Measurements from ENCODE around the gene WDCP. TPM values are rescaled to one million over a fixed set of nuclear protein-coding genes. Genes with fewer than 3 reads are reported as not detected.

The WDCP gene
- total RNA-seq, 1 donor from 2014 or later: 9.3 TPM

DNA sequence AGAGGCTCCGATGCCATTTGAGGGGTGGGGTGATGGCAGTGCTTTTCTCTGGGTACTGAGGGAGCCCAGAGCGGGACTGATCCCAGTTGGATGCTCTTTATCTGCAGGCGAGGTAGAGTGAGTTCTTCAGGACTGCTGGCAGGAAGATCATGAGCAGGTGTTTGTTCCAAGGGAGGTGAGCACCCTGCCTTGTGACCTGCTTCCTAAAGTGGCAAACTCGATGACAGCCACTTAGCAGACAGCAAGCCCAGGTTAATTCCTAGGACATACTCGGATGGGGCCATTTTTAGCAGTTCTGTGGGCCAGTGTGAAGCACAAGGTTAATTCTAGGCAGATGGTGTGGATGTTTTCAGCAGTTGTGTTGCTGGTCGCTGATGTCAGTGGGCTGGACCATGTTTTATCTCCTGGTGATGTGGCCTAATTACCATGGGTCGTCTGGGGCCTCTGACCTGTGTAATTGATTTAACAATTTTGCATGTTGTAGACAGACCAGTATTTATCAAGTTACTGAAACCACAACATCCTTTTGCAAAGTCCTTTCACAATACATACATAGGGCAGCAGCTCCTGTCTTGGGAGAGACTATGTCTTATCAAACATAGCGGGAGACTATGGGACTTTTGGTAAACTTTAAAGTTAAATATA, 7.3 kb upstream of the WDCP start:
- Histone ChIP-seq H3K9me3 (no peaks in the 10 kb centered on the region), H3K27ac (no peak overlapping the region), H3K36me3 (no peaks in the 10 kb centered on the region), H3K4me3 (no peak overlapping the region), H3K4me1 (no peaks in the 10 kb centered on the region), H3K27me3 (no peaks in the 10 kb centered on the region)
- TF ChIP-seq, protein P1, sequence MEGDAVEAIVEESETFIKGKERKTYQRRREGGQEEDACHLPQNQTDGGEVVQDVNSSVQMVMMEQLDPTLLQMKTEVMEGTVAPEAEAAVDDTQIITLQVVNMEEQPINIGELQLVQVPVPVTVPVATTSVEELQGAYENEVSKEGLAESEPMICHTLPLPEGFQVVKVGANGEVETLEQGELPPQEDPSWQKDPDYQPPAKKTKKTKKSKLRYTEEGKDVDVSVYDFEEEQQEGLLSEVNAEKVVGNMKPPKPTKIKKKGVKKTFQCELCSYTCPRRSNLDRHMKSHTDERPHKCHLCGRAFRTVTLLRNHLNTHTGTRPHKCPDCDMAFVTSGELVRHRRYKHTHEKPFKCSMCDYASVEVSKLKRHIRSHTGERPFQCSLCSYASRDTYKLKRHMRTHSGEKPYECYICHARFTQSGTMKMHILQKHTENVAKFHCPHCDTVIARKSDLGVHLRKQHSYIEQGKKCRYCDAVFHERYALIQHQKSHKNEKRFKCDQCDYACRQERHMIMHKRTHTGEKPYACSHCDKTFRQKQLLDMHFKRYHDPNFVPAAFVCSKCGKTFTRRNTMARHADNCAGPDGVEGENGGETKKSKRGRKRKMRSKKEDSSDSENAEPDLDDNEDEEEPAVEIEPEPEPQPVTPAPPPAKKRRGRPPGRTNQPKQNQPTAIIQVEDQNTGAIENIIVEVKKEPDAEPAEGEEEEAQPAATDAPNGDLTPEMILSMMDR (IDR thresholded peaks at IDR 0.05): no peak
- ATAC-seq (no peak), DNase-seq (no peak)
- intact Hi-C loops (cut with DNase I): no loop called here

DNA sequence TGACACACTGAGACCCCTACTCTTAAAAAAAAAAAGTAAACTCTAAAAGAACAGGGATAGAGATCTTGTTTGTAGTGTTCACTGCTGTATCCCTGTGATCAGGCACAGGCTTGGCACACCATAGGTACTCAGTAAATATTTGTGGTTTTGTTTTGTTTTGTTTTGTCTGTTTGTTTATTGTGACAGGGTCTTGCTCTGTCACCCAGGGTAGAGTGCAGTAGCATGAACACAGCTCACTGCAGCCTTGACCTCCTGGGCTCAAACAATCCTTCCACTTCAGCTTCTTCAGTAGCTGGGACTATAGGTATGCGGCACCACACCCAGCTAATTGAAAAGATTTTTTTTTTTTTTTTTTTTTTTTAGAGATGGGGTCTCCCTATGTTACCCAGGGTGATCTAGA, 5.8 kb upstream of the WDCP start:
- no peak for ATAC-seq
- Histone ChIP-seq H3K36me3 (no peaks in the 10 kb centered on the region), H3K27me3 (no peaks in the 10 kb centered on the region), H3K27ac (no peak overlapping the region), H3K9me3 (no peaks in the 10 kb centered on the region), H3K4me3 (no peak overlapping the region), H3K4me1 (peaks cover 9% of the 10 kb centered on the region)
- TF ChIP-seq, protein P1 (IDR thresholded peaks at IDR 0.05): no peak
- DNase-seq: no peak
- intact Hi-C loops (cut with DNase I): no loop called here

DNA sequence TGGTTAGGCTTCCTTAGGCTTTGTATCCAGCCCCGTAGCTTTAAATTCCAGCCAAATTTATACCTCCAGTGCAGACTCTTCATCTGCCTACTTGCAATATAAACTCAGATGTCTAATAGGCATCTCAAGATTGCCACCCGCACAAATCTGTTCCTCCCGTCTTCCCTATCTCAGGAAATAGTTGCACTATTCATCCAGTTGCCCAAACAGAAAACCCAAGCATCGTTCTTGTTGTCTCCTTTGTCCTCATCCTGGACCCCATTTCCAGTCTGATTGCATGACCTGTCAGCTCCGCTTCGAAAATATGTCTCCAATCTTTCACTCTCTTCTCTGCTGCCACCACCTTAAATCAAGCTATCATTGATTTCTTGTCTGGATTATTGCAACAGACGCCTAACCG, 4.6 kb upstream of the WDCP start:
- H3K36me3 ChIP-seq: no peaks in the 10 kb centered on the region
- H3K4me1 ChIP-seq: peaks cover 9% of the 10 kb centered on the region
- no peak overlapping the region for H3K27ac ChIP-seq
- intact Hi-C loops (cut with DNase I): no loop called here
- no peak overlapping the region for H3K4me3 ChIP-seq
- ATAC-seq: no peak
- no peaks in the 10 kb centered on the region for H3K9me3 ChIP-seq
- TF ChIP-seq, protein P1 (IDR thresholded peaks at IDR 0.05): no peak
- no peaks in the 10 kb centered on the region for H3K27me3 ChIP-seq
- DNase-seq: no peak

DNA sequence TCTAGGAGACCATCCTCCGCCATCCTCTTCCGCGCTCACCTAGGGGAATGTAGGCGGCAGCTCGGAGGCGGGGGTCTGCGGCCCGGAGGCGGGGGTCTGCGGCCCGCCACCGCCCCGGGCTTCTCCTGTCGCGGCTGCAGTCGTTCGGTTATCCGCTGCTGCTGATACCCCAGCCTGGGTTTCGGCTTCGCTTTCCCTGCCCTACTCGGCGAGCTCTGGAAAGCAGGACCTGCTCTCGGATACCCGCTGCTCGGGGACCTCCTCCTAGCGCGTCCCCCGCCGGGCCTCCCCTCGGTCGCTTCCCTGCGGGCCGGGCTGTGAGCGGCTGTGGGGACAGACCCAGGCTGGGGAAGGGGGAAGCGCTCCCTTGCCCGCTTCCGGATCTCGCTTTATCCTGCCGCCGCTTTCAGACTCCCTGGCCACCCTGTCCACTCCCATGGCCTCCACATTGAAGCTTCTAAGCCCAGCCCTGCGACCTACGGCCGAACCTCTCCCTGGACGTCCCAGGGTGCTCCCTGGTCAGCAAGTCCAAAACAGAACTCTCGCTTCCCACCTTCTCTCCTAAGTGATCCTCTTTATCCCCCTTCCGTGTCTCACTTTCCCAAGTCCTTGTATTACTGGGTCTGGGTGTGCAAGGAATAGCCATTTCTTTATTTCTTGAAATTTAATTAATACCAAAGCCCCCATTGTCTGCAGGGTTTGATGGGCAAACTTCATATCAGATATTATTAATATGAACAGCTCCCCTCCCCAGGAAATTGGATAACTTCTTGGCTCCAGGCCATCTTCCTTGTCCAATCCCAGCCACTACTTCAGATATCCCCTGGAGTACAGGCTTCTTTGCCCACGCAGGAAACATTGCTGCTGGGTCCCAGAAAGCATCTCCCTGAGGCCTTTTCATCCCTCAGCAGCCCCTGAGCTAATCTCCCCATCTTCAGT, 3.1 kb upstream of the WDCP start:
- no peaks in the 10 kb centered on the region for H3K36me3 ChIP-seq
- TF ChIP-seq, protein P1 (IDR thresholded peaks at IDR 0.05): no peak
- intact Hi-C loops (cut with DNase I): no loop called here
- H3K9me3 ChIP-seq: no peaks in the 10 kb centered on the region
- peaks cover 17% of the 10 kb centered on the region for H3K4me1 ChIP-seq
- H3K27me3 ChIP-seq: no peaks in the 10 kb centered on the region
- peak overlapping the region; percentile 78 for H3K4me3 ChIP-seq
- peak; percentile 70 for DNase-seq
- H3K27ac ChIP-seq: no peak overlapping the region
- ATAC-seq: peak; percentile 5

DNA sequence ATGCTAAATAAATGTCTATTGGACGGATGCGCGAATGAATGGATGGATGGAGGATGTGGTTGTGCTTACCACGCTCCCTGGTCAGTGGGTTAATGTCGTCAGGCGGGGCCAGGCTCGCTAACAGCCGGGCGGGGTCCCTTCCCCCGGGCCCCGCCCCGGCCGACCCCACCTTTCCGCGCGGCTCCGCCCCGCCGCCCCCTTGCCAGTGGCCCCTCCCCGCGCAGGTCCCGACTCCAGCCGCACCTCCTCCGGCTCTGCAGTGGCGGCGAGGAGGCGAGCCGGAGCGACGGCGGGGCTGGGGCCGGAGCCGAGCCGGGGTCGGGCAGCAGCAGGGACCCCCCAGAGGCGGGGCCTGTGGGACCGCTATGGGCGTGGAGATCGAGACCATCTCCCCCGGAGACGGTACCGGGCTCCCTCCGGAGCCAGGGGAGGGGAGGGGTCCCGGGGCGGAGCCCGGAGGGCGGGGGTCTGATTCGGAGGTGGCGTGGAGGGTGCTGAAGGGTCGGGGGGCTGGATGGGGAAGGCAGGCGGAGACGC, 2.4 kb upstream of the WDCP start, which contains the start of gene FKBP1B:
TSS of gene FKBP1B (plus strand) at position 257 of the 537 bp plus-strand sequence. CDS start at position 366, 109 bp downstream.
- ATAC-seq (peak; percentile 73), DNase-seq (peak; percentile 84)
- TF ChIP-seq, protein P1 (IDR thresholded peaks at IDR 0.05): no peak
- Histone ChIP-seq H3K27ac (no peak within 1 kb of the TSS), H3K4me1 (peaks cover 17% of the 10 kb centered on the region), H3K4me3 (peak within 1 kb of the TSS; percentile 78), H3K27me3 (no peaks in the 10 kb centered on the region), H3K9me3 (no peaks in the 10 kb centered on the region), H3K36me3 (no peaks in the 10 kb centered on the region)
- intact Hi-C loops (cut with DNase I): no loop called here
